Suppressor macrophage treated with lipopolysaccharide for 1 hour (primary cell): ENCODE data around the gene RGS5.

Experiments
- DNase-seq, 3 donors: peaks; one replicate each; pipeline ENCODE4 v3.0.0-alpha.2; 2020 to 2022

The RGS5 gene

GRCh38 chr1:163178628-163179027 lies 24.1 kb downstream of the RGS5 start:
- peak in 1 of 3 donors; percentile 10 for DNase-seq

- no peak for DNase-seq
These were observed 25.9 kb downstream of the RGS5 start for GRCh38 chr1:163176797-163177196.

GRCh38 chr1:163174524-163175437 lies 27.9 kb downstream of the RGS5 start:
- DNase-seq: peak; percentile 69 to 83 (median 76)

GRCh38 chr1:163173121-163173520 lies 29.6 kb downstream of the RGS5 start:
- no peak for DNase-seq

- DNase-seq: no peak
These were observed 30.1 kb downstream of the RGS5 start for GRCh38 chr1:163172596-163172995.

GRCh38 chr1:163171826-163172225 lies 30.9 kb downstream of the RGS5 start:
- DNase-seq: no peak

- no peak for DNase-seq
These were observed 31.6 kb downstream of the RGS5 start for GRCh38 chr1:163170975-163171676.

GRCh38 chr1:163170331-163170730 lies 32.4 kb downstream of the RGS5 start:
- no peak for DNase-seq

- no peak for DNase-seq
These were observed 33.2 kb downstream of the RGS5 start for GRCh38 chr1:163169553-163169952.

- no peak for DNase-seq
These were observed 34.7 kb downstream of the RGS5 start for GRCh38 chr1:163168053-163168452.

GRCh38 chr1:163166886-163167555 lies 35.7 kb downstream of the RGS5 start:
- DNase-seq: peak in 2 of 3 donors; percentile 4 to 25

- DNase-seq: no peak
These were observed 37.6 kb downstream of the RGS5 start for GRCh38 chr1:163165119-163165518.

GRCh38 chr1:163163881-163164582 lies 38.7 kb downstream of the RGS5 start:
- no peak for DNase-seq

- DNase-seq: no peak
These were observed 39.6 kb downstream of the RGS5 start for GRCh38 chr1:163163163-163163562.

- no peak for DNase-seq
These were observed 40.3 kb downstream of the RGS5 start for GRCh38 chr1:163162381-163162914.

GRCh38 chr1:163161841-163162240 lies 40.9 kb downstream of the RGS5 start:
- no peak for DNase-seq

- no peak for DNase-seq
These were observed 41.4 kb downstream of the RGS5 start for GRCh38 chr1:163161337-163161736.

- DNase-seq: no peak
These were observed 47.1 kb downstream of the RGS5 start for GRCh38 chr1:163155606-163156005.

GRCh38 chr1:163148911-163149310 lies 53.8 kb downstream of the RGS5 start:
- no peak for DNase-seq

- no peak for DNase-seq
These were observed 55.7 kb downstream of the RGS5 start for GRCh38 chr1:163147019-163147418.

GRCh38 chr1:163145435-163145834 lies 57.3 kb downstream of the RGS5 start:
- no peak for DNase-seq

- no peak for DNase-seq
These were observed 58.3 kb downstream of the RGS5 start for GRCh38 chr1:163144418-163144817.

GRCh38 chr1:163142152-163142551 lies 60.6 kb downstream of the RGS5 start:
- DNase-seq: no peak
